GM18951 (cell line): Measurements from ENCODE around the gene DPEP3.
"Not testable (repeated sequence)": the region's sequence is repeated elsewhere in the genome, so short reads cannot be mapped to it uniquely, and the experiment has no call there.

Experiments used
- POLR2A ChIP-seq: IDR thresholded peaks from 4 replicates; pipeline ENCODE4 v1.6.1; 2011; ENCODE audit warnings: mild to moderate bottlenecking; ENCODE audit not compliant: insufficient read length, insufficient read depth; ENCODE audit errors: extremely low read depth
- in situ Hi-C: fragments of 300-500 bp; cut with MboI; formaldehyde crosslinking; loops from one replicate; pipeline ENCODE4 v1.12.0; 2022; ENCODE audit warnings: low sequenced_read_pairs, mixed read lengths, inconsistent platforms; ENCODE audit not compliant: unreplicated experiment

DPEP3 gene

GRCh38 chr16:67987460-67988160, 7.3 kb upstream of the DPEP3 start:
- no peak for TF ChIP-seq POLR2A
- in situ Hi-C loops = no loop called here

GRCh38 chr16:67986949-67987348, 6.7 kb upstream of the DPEP3 start:
- in situ Hi-C loops = no loop called here
- no peak for TF ChIP-seq POLR2A

GRCh38 chr16:67982011-67982696, 1.9 kb upstream of the DPEP3 start:
- in situ Hi-C loops = no loop called here

GRCh38 chr16:67977469-67978227, 2.7 kb downstream of the DPEP3 start:
- no peak for TF ChIP-seq POLR2A
- in situ Hi-C loops = no loop called here

More at GRCh38 chr16:67982011-67982696, 1.9 kb upstream of the DPEP3 start:
- TF ChIP-seq POLR2A = no peak

GRCh38 chr16:67977005-67977404, 3.3 kb downstream of the DPEP3 start:
- in situ Hi-C loops = no loop called here
- no peak for TF ChIP-seq POLR2A

- in situ Hi-C loops = no loop called here
- no peak for TF ChIP-seq POLR2A
Observed at GRCh38 chr16:67976205-67976604, 4.1 kb downstream of the DPEP3 start.

- no peak for TF ChIP-seq POLR2A
- in situ Hi-C loops = no loop called here
Observed at GRCh38 chr16:67975321-67976105, 4.8 kb downstream of the DPEP3 start.

- in situ Hi-C loops = not testable (repeated sequence)
Observed at GRCh38 chr16:67972285-67972684, 8.0 kb downstream of the DPEP3 start.

- in situ Hi-C loops = no loop called here
- TF ChIP-seq POLR2A = no peak
Observed at GRCh38 chr16:67971111-67971510, 9.2 kb downstream of the DPEP3 start.

GRCh38 chr16:67969254-67970039, 10.9 kb downstream of the DPEP3 start:
- TF ChIP-seq POLR2A = no peak
- in situ Hi-C loops = no loop called here

- peak; percentile 74 for TF ChIP-seq POLR2A
- in situ Hi-C loops = no loop called here
Observed at GRCh38 chr16:67968400-67969253, 11.7 kb downstream of the DPEP3 start, which contains the start of gene SLC12A4. TSS of gene SLC12A4 (minus strand) at chr16:67968637. CDS start at chr16:67968553, 84 bp downstream.
